ENCODE measurements around the gene SYTL3. TPM values are rescaled to one million over a fixed set of nuclear protein-coding genes. Genes with fewer than 3 reads are reported as not detected.
A peak's percentile ranks its signal among the peaks of the same experiment; 100 is the strongest.

SYTL3 gene
- total RNA-seq, 1 donor from 2014 or later, result 8.7 TPM

GRCh38 chr6:158703111-158703836 is 53.4 kb downstream of the SYTL3 start:
- no peaks in the 10 kb centered on the region for H3K9me3 ChIP-seq
- H3K4me3 ChIP-seq, result no peak overlapping the region
- no peaks in the 10 kb centered on the region for H3K27me3 ChIP-seq
- ATAC-seq (no peak), DNase-seq (no peak)
- peaks cover 35% of the 10 kb centered on the region for H3K4me1 ChIP-seq
- no peaks in the 10 kb centered on the region for H3K36me3 ChIP-seq
- TF ChIP-seq, protein P1, sequence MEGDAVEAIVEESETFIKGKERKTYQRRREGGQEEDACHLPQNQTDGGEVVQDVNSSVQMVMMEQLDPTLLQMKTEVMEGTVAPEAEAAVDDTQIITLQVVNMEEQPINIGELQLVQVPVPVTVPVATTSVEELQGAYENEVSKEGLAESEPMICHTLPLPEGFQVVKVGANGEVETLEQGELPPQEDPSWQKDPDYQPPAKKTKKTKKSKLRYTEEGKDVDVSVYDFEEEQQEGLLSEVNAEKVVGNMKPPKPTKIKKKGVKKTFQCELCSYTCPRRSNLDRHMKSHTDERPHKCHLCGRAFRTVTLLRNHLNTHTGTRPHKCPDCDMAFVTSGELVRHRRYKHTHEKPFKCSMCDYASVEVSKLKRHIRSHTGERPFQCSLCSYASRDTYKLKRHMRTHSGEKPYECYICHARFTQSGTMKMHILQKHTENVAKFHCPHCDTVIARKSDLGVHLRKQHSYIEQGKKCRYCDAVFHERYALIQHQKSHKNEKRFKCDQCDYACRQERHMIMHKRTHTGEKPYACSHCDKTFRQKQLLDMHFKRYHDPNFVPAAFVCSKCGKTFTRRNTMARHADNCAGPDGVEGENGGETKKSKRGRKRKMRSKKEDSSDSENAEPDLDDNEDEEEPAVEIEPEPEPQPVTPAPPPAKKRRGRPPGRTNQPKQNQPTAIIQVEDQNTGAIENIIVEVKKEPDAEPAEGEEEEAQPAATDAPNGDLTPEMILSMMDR (IDR thresholded peaks at IDR 0.05), result no peak
- no peak overlapping the region for H3K27ac ChIP-seq
- intact Hi-C loops (cut with DNase I), result loop anchor here (10.0 kb wide), 1 partner anchor 262 kb away; no protein-coding TSS in a partner anchor

GRCh38 chr6:158703837-158704822 is 54.3 kb downstream of the SYTL3 start:
- Histone ChIP-seq H3K9me3 (no peaks in the 10 kb centered on the region), H3K4me3 (peak overlapping the region; percentile 47), H3K36me3 (no peaks in the 10 kb centered on the region), H3K4me1 (peaks cover 38% of the 10 kb centered on the region), H3K27me3 (no peaks in the 10 kb centered on the region), H3K27ac (peak overlapping the region; percentile 63)
- TF ChIP-seq, protein P1 (IDR thresholded peaks at IDR 0.05), result peak; percentile 99
- peak; percentile 93 for DNase-seq
- intact Hi-C loops (cut with DNase I), result loop anchor here (10.0 kb wide), 1 partner anchor 261 kb away; no protein-coding TSS in a partner anchor
- peak; percentile 95 for ATAC-seq

GRCh38 chr6:158705386-158706126 is 55.7 kb downstream of the SYTL3 start:
- TF ChIP-seq, protein P1 (IDR thresholded peaks at IDR 0.05), result no peak
- Histone ChIP-seq H3K9me3 (no peaks in the 10 kb centered on the region), H3K27ac (peak overlapping the region; percentile 62), H3K4me3 (no peak overlapping the region), H3K4me1 (peaks cover 38% of the 10 kb centered on the region), H3K27me3 (no peaks in the 10 kb centered on the region), H3K36me3 (no peaks in the 10 kb centered on the region)
- intact Hi-C loops (cut with DNase I), result loop anchor here (10.0 kb wide), 1 partner anchor 259 kb away; no protein-coding TSS in a partner anchor
- DNase-seq (no peak), ATAC-seq (no peak)

GRCh38 chr6:158706369-158706982 is 56.6 kb downstream of the SYTL3 start:
- H3K4me1 ChIP-seq, result peaks cover 38% of the 10 kb centered on the region
- H3K9me3 ChIP-seq, result no peaks in the 10 kb centered on the region
- H3K27ac ChIP-seq, result peak overlapping the region; percentile 62
- ATAC-seq, result peak; percentile 67
- TF ChIP-seq, protein P1 (IDR thresholded peaks at IDR 0.05), result peak; percentile 57
- no peaks in the 10 kb centered on the region for H3K36me3 ChIP-seq
- H3K4me3 ChIP-seq, result no peak overlapping the region
- DNase-seq, result peak; percentile 75
- intact Hi-C loops (cut with DNase I), result loop anchor here (10.0 kb wide), 1 partner anchor 258 kb away; no protein-coding TSS in a partner anchor
- no peaks in the 10 kb centered on the region for H3K27me3 ChIP-seq
